Measurements from ENCODE around the gene NOC3L. TPM values are rescaled to one million over a fixed set of nuclear protein-coding genes. Genes with fewer than 3 reads are reported as not detected.

Gene NOC3L, protein sequence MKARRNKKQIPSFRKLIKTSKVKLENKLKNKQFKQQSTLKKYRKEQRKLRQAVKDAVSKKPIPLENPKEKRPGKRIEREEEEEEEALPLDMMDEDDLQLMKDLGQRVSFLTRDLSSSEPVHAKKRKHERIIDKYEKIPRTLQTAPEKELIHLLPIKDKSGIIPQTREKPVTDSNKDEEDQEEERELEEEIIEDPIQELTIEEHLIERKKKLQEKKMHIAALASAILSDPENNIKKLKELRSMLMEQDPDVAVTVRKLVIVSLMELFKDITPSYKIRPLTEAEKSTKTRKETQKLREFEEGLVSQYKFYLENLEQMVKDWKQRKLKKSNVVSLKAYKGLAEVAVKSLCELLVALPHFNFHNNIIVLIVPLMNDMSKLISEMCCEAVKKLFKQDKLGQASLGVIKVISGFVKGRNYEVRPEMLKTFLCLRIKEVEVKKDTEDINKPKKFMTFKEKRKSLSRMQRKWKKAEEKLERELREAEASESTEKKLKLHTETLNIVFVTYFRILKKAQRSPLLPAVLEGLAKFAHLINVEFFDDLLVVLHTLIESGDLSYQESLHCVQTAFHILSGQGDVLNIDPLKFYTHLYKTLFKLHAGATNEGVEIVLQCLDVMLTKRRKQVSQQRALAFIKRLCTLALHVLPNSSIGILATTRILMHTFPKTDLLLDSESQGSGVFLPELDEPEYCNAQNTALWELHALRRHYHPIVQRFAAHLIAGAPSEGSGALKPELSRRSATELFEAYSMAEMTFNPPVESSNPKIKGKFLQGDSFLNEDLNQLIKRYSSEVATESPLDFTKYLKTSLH
- 19.1 to 25.8 TPM (median 22.0 TPM) in 5 replicates for total RNA-seq (2022; extraction: Qiagen RNA extraction)

DNA sequence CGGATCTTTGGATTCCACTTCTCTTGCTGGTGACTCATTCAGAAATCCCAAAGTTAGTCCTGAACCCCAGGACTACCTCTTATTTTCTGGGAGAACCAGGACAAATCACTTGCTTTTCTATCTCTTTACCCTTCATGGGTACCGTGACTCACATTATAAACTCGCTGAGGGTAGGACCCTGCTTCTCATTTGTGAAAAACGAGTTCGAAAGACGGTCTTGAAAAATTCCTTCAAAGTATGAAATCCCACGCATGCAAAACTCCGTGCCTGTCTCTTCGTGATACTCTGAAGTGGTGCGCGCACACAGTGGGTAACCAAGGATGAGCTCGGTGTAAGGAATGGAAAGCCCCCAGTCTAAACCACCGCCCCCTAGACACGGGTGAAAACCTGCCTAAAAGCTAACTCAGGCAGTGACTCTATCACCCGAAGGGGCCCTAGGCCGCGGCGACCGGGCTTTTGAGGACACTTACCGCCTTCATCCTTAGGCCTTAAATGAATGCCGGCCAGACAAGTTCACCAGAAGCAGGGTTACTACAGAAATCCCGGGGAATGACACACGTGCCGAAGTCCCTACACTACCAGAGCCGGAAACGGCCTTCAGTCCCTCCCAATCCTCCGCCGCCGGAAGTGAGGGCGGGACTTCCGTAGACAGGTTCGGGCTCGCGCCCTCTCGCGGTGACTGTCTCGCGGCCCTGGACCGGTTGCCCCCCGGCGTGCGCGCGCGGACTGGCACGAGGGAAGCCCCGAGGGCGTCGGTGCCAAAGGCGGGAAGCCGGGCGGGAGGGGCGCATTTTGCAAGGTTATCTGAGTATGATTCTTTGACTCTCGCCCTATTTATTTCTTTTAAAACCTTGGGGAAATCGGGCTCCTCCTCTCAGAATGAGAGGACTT lies at the start of gene NOC3L:
NOC3L (minus strand) TSS at position 580 of the 891 bp plus-strand sequence; CDS start at position 479, 101 bp downstream.

DNA sequence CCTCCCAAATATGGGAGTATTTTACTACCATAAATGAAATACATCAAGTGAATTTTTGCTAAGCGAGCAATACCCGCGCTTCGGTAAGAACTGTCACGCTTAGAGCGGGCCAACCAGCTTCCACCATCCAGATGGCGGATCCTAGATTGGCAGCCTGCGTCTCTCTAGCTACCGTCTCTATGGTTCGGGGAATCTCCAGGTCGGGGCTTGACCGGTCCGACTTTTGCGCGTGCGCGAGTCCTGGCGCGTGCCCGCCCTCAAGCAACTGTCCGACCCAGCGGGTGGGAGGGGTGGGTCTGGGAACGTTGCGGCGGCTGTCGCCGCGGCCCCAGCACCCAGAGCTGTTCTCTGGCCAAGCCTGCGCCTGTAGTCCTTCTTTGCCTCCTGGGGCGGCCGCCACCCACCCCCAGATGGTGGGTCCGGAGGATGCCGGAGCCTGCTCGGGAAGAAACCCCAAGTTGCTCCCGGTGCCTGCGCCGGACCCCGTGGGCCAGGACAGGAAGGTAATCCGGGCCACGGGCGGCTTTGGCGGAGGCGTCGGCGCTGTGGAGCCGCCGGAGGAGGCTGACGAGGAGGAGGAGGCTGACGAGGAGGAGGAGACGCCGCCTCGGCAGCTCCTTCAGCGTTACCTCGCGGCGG lies 39.6 kb upstream of the NOC3L start, which contains the start of gene TBC1D12:
TBC1D12 (plus strand) TSS at position 338 of the 639 bp plus-strand sequence; CDS start at position 411, 73 bp downstream.

Other genes starting within 250 kb of the NOC3L start
- gene TBC1D12, start 39.6 kb upstream of the NOC3L start, total RNA-seq (2022; extraction: Qiagen RNA extraction), result 5.4 to 6.3 TPM (median 6.3 TPM) in 5 replicates
- 24.4 to 28.3 TPM (median 27.3 TPM) in 5 replicates for gene HELLS, start 182.8 kb upstream of the NOC3L start, total RNA-seq (2022; extraction: Qiagen RNA extraction)